HepG2 (cell line): Measurements from ENCODE around the gene LDAH. TPM values are rescaled to one million over a fixed set of nuclear protein-coding genes. Genes with fewer than 3 reads are reported as not detected.

Source experiments
- ADNP ChIP-seq: sonication (generic); formaldehyde crosslinking; IDR thresholded peaks from 2 replicates; pipeline ENCODE4 v1.4.0; 2020; ENCODE audit warnings: missing genetic modification reagents
- ETV5 ChIP-seq: IDR thresholded peaks from 2 replicates; pipeline ENCODE4 v1.6.1; 2018; ENCODE audit warnings: missing biosample characterization, missing genetic modification reagents, inconsistent platforms, borderline replicate concordance
- FOSL2 ChIP-seq: sonication (generic); formaldehyde crosslinking; IDR thresholded peaks from 2 replicates; pipeline ENCODE4 v1.4.0; 2020; ENCODE audit warnings: missing genetic modification reagents
- FOXP1 ChIP-seq, 2 experiments: fragments of 450-650 bp in 1 of 2; IDR thresholded peaks; 2 replicates each; pipeline ENCODE4 v1.6.1; 2017 to 2018; ENCODE audit warnings: antibody characterized with exemption in 1 of 2
- GRHL1 ChIP-seq: sonication (generic); formaldehyde crosslinking; conservative IDR thresholded peaks from 2 replicates; pipeline ENCODE4 v1.8.0; 2022; ENCODE audit warnings: missing genetic modification reagents
- HOXA7 ChIP-seq: sonication (generic); formaldehyde crosslinking; IDR thresholded peaks from 2 replicates; pipeline ENCODE4 v1.8.1; 2022; ENCODE audit warnings: mild to moderate bottlenecking, missing genetic modification reagents, moderate library complexity
- LRRFIP1 ChIP-seq: sonication (generic); formaldehyde crosslinking; conservative IDR thresholded peaks from 2 replicates; pipeline ENCODE4 v1.4.0; 2020; ENCODE audit warnings: missing genetic modification reagents
- MAZ ChIP-seq, 2 experiments: sonication (generic) in 1 of 2; formaldehyde crosslinking in 1 of 2; IDR thresholded peaks; 2 replicates each; pipeline versions ENCODE4 v1.5.0 to v1.6.1; 2012 to 2020; ENCODE audit warnings: low read depth in 2 of 2, mild to moderate bottlenecking in 2 of 2, borderline replicate concordance in 1 of 2, improper control_type of control experiment in 1 of 2, low read length in 1 of 2, missing genetic modification reagents in 1 of 2, moderate library complexity in 1 of 2
- SCMH1 ChIP-seq: sonication (generic); formaldehyde crosslinking; IDR thresholded peaks from 2 replicates; pipeline ENCODE4 v1.9.0; 2021; ENCODE audit warnings: missing genetic modification reagents, mild to moderate bottlenecking, borderline replicate concordance
- SNAPC2 ChIP-seq: sonication (generic); formaldehyde crosslinking; IDR thresholded peaks from 2 replicates; pipeline ENCODE4 v1.8.1; 2022; ENCODE audit warnings: mild to moderate bottlenecking, missing genetic modification reagents
- SOX5 ChIP-seq: IDR thresholded peaks from 2 replicates; pipeline ENCODE4 v1.6.1; 2016; ENCODE audit warnings: borderline replicate concordance
- TBX2 ChIP-seq: sonication (generic); formaldehyde crosslinking; IDR thresholded peaks from 2 replicates; pipeline ENCODE4 v1.5.0; 2020; ENCODE audit warnings: missing genetic modification reagents, mild to moderate bottlenecking, borderline replicate concordance
- TGIF2 ChIP-seq: IDR thresholded peaks from 2 replicates; pipeline ENCODE4 v1.6.1; 2016; ENCODE audit warnings: control low read depth, missing compliant biosample characterization
- USF2 ChIP-seq, 2 experiments: sonication (generic) in 1 of 2; formaldehyde crosslinking in 1 of 2; IDR thresholded peaks; 2 replicates each; pipeline versions ENCODE4 v1.5.1 to v1.6.1; 2011 to 2020; ENCODE audit warnings: borderline replicate concordance in 1 of 2, low read depth in 1 of 2, low read length in 1 of 2, mild to moderate bottlenecking in 1 of 2, missing genetic modification reagents in 1 of 2, moderate library complexity in 1 of 2
- ZFP1 ChIP-seq: IDR thresholded peaks from 2 replicates; pipeline ENCODE4 v1.6.1; 2016
- ZNF34 ChIP-seq: sonication (generic); formaldehyde crosslinking; IDR thresholded peaks from 2 replicates; pipeline ENCODE4 v1.4.0; 2020; ENCODE audit warnings: mild to moderate bottlenecking, missing genetic modification reagents, borderline replicate concordance
- ZNF547 ChIP-seq: sonication (generic); formaldehyde crosslinking; IDR thresholded peaks from 2 replicates; pipeline ENCODE4 v1.5.1; 2020; ENCODE audit warnings: mild to moderate bottlenecking, missing genetic modification reagents
- ZNF674 ChIP-seq: sonication (generic); formaldehyde crosslinking; IDR thresholded peaks from 2 replicates; pipeline ENCODE4 v1.5.0; 2020; ENCODE audit warnings: low read depth, mild to moderate bottlenecking, missing genetic modification reagents
- ZSCAN9 ChIP-seq: IDR thresholded peaks from 2 replicates; pipeline ENCODE4 v1.6.1; 2016; ENCODE audit warnings: borderline replicate concordance
- ZXDC ChIP-seq: sonication (generic); formaldehyde crosslinking; IDR thresholded peaks from 2 replicates; pipeline ENCODE4 v1.5.0; 2020; ENCODE audit warnings: mild to moderate bottlenecking, missing genetic modification reagents
- polyA plus RNA-seq, 8 experiments: library from polyadenylated mRNA; depleted of rRNA in 3 of 8; stranded (reverse) in 7 of 8; unstranded in 1 of 8; fragments of >200 nt; fragmentation: Illumina TruSeq in 4 of 8; extraction: Trizol in 4 of 8; gene quantifications; 2 replicates each; pipeline versions ENCODE4 v1.2.1 to v1.2.3, GENCODE V29; 2011 to 2016; ENCODE audit warnings: low read depth in 4 of 8, missing spikeins in 1 of 8, mixed read lengths in 1 of 8; ENCODE audit not compliant: insufficient read depth in 1 of 8
- total RNA-seq, 5 experiments: library from RNA; depleted of rRNA; stranded (reverse); fragments of >200 nt; fragmentation: Illumina TruSeq; extraction: Trizol; gene quantifications; 2 replicates each; pipeline ENCODE4 v1.2.3, GENCODE V29; 2016; ENCODE audit warnings: low read depth in 1 of 5

The LDAH gene
- total and polyA plus RNA-seq, 2 of the 13 experiments (the other 11 are each of a cell fraction or from before 2014, with no cell fraction given) = 28.8 to 46.2 TPM

- TF ChIP-seq SNAPC2 (CRISPR knock-in tag) (no peak), TBX2 (CRISPR knock-in tag) (peak; percentile 91), FOXP1 (IDR thresholded peaks at IDR 0.05) (no peak), FOXP1 (CRISPR knock-in tag; IDR thresholded peaks at IDR 0.05) (peak; percentile 89), ZNF674 (CRISPR knock-in tag) (no peak), MAZ (IDR thresholded peaks at IDR 0.05; ENCODE audit: borderline replicate concordance, low read depth, low read length) (no peak), MAZ (CRISPR knock-in tag; IDR thresholded peaks at IDR 0.05; ENCODE audit: low read depth) (no peak), LRRFIP1 (CRISPR knock-in tag) (no peak), SCMH1 (CRISPR knock-in tag) (no peak), ETV5 (peak; percentile 74; the same call in 1 of the 2 replicates), GRHL1 (CRISPR knock-in tag) (no peak), TGIF2 (CRISPR knock-in tag) (peak; percentile 90), ZNF547 (CRISPR knock-in tag) (no peak), ZSCAN9 (CRISPR knock-in tag) (peak; percentile 54; the same call in 1 of the 2 replicates), ADNP (no peak), USF2 (IDR thresholded peaks at IDR 0.05; ENCODE audit: low read depth, low read length) (no peak), USF2 (CRISPR knock-in tag; IDR thresholded peaks at IDR 0.05; ENCODE audit: borderline replicate concordance) (no peak), ZFP1 (CRISPR knock-in tag) (peak; percentile 93), ZNF34 (CRISPR knock-in tag) (no peak), ZXDC (CRISPR knock-in tag) (no peak), HOXA7 (no peak), FOSL2 (CRISPR knock-in tag) (peak; percentile 74), SOX5 (CRISPR knock-in tag) (peak; percentile 89)
Measured at GRCh38 chr2:20728114-20728758, 94.7 kb downstream of the LDAH start (continued).
